RCC 7860 (cell line): Measurements from ENCODE around the gene PPIE.
A peak's percentile ranks its signal among the peaks of the same experiment; 100 is the strongest.

Experiments used
- DNase-seq: peaks from one replicate; pipeline ENCODE4 v3.0.0-alpha.2; 2015; ENCODE audit warnings: low spot score
- FAIRE-seq: peaks from 2 replicates; lab custom pipeline; 2012; peaks lifted over from hg19 to GRCh38; lab: Jason Lieb, UNC

Gene PPIE

DNA sequence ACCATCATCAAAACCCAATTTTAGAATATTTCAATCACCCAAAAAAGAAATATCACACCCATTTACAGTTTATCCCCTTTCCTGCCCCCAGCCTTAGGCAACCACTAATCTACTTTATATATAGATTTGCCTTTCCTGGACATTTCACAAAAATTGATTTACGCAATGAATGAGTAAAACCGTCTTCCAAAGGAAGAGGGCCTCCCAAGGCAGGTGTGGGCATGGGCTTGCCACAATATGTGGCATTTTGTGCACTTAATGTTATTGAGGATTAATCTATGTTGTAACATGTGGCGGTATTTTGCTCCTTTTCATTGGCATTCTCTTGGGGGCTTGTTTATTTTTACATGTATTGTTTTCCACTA lies 61.8 kb downstream of the PPIE start:
- no peak for FAIRE-seq
- DNase-seq = no peak

DNA sequence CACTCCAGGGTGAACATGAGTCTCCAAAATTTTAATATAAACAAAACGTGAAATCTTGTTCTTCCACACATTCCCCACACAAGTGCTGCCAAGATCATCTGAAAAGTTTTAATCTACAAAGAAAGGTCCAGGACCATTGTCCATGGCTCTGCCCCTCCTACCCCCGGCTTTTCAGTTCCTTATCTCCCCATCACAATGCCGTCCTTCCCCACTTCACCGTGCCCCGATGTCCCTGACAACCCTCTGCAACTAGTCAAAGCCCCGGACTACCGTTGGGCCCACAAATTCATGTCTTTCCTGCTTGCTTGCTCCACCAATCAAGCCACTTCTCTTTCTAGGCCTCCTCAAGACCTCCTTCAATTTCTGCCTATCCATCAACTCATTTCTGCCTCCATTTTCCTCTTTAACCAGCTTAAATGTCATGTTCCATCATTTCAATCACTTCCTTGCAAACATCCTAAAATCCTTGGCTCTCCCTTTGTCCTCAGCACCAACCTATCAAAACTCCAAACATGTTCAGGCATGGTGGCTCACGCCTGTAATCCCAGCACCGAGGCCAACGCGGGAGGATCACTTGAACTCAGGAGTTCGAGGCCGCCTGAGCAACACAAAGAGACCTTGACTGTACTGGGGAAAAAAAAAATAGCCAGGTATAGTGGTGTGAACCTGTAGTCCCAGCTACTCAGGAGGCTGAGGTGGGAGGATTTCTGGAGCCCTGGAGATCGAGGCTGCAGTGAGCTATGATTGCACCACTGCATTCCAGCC lies 64.0 kb downstream of the PPIE start:
- no peak for DNase-seq
- no peak for FAIRE-seq

DNA sequence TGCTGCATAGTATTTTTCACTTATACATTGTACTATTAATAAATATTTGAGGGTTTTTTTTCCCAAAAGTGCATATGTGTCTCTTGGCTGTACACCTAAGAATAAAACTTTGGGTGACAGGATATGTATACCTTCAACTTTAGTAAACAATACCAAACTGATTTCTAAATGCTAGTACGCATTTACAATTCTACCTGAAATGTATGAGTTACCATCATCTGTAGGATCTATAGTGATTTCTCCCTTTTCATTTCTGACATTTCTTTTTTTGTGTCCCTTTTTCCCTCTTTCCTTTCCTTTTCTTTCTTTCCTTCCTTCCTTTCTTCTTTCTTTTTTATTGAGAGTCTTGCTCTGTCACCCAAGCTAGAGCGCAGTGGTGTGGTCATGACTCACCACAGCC lies 66.7 kb downstream of the PPIE start:
- DNase-seq = no peak
- FAIRE-seq = no peak

DNA sequence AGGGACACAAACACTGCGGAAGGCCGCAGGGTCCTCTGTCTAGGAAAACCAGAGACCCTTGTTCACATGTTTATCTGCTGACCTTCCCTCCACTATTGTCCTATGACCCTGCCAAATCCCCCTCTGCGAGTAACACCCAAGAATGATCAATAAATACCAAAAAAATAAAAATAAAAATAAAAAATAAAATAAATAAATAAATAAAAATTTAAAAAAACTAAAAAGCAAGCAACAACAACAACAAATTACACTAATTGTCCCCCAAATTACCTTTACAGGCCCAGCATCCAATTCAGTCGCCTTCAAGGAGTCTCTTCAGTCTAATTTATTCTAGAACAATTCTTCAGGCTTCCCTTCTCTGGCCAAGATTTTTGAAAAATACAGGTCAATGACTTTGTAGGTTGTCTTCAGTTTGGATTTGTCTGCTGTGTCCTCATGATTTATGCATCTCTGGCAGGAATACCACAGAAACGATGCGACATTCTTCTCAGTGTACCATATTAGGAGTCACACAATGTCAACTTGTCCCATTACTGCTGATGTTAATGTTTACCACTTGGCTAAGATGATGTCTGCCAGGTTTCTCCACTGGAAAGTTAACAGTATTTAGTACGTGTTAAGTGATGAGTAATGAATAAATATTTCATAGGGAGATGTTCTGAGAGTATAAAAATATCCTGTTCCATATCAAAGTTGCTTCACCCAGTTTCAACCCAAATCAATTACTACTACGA lies 70.3 kb downstream of the PPIE start:
- FAIRE-seq = peak; percentile 88
- DNase-seq = peak; percentile 72

GRCh38 chr1:39812913-39813312 lies 74.2 kb downstream of the PPIE start:
- FAIRE-seq (no peak), DNase-seq (no peak)
